ENCODE data around the gene TSPAN13.
"Not testable (repeated sequence)": the region's sequence is repeated elsewhere in the genome, so short reads cannot be mapped to it uniquely, and the experiment has no call there.

Gene TSPAN13

GRCh38 chr7:16740996-16741395, 12.6 kb upstream of the TSPAN13 start:
- DNase-seq (ENCODE audit: low spot score), result no peak

- no peak for DNase-seq (ENCODE audit: low spot score)
Observed at GRCh38 chr7:16741676-16742075, 11.9 kb upstream of the TSPAN13 start.

- DNase-seq (ENCODE audit: low spot score), result no peak
Observed at GRCh38 chr7:16742547-16742946, 11.0 kb upstream of the TSPAN13 start.

- DNase-seq (ENCODE audit: low spot score), result no peak
Observed at GRCh38 chr7:16743236-16743635, 10.3 kb upstream of the TSPAN13 start.

GRCh38 chr7:16744518-16745250, 8.9 kb upstream of the TSPAN13 start:
- no peak for DNase-seq (ENCODE audit: low spot score)

- no peak for DNase-seq (ENCODE audit: low spot score)
Observed at GRCh38 chr7:16745645-16746044, 7.9 kb upstream of the TSPAN13 start.

GRCh38 chr7:16747102-16747501, 6.5 kb upstream of the TSPAN13 start:
- DNase-seq (ENCODE audit: low spot score), result no peak

- DNase-seq (ENCODE audit: low spot score), result peak; percentile 62
Observed at GRCh38 chr7:16753932-16754855, 639 bp downstream of the TSPAN13 start.

GRCh38 chr7:16754856-16755317, 1.3 kb downstream of the TSPAN13 start:
- DNase-seq (ENCODE audit: low spot score), result no peak

- no peak for DNase-seq (ENCODE audit: low spot score)
Observed at GRCh38 chr7:16755397-16755796, 1.8 kb downstream of the TSPAN13 start.

GRCh38 chr7:16758036-16758435, 4.5 kb downstream of the TSPAN13 start:
- no peak for DNase-seq (ENCODE audit: low spot score)

GRCh38 chr7:16758631-16759611, 5.4 kb downstream of the TSPAN13 start:
- DNase-seq (ENCODE audit: low spot score), result no peak

GRCh38 chr7:16759840-16760239, 6.3 kb downstream of the TSPAN13 start:
- DNase-seq (ENCODE audit: low spot score), result no peak

- DNase-seq (ENCODE audit: low spot score), result no peak
Observed at GRCh38 chr7:16762177-16762576, 8.6 kb downstream of the TSPAN13 start.

- DNase-seq (ENCODE audit: low spot score), result no peak
Observed at GRCh38 chr7:16764942-16765341, 11.4 kb downstream of the TSPAN13 start.

GRCh38 chr7:16765436-16765859, 11.9 kb downstream of the TSPAN13 start:
- no peak for DNase-seq (ENCODE audit: low spot score)

- not testable (repeated sequence) for DNase-seq (ENCODE audit: low spot score)
Observed at GRCh38 chr7:16769994-16770393, 16.4 kb downstream of the TSPAN13 start.

GRCh38 chr7:16770657-16771329, 17.2 kb downstream of the TSPAN13 start:
- no peak for DNase-seq (ENCODE audit: low spot score)

- no peak for DNase-seq (ENCODE audit: low spot score)
Observed at GRCh38 chr7:16773326-16773725, 19.8 kb downstream of the TSPAN13 start.

- no peak for DNase-seq (ENCODE audit: low spot score)
Observed at GRCh38 chr7:16773884-16774283, 20.3 kb downstream of the TSPAN13 start.

GRCh38 chr7:16774294-16774693, 20.7 kb downstream of the TSPAN13 start:
- DNase-seq (ENCODE audit: low spot score), result no peak

Measured in SK-N-DZ (cell line).